Measurements from ENCODE around the gene ACTR2.

- TF ChIP-seq CTCF (tag by site-specific recombination; IDR thresholded peaks at IDR 0.05) (no peak), ZBTB26 (tag by site-specific recombination; optimal IDR thresholded peaks at IDR 0.05) (no peak)
Measured at GRCh38 chr2:65255356-65255755, 27.7 kb downstream of the ACTR2 start.
